ENCODE data around the gene PRSS56.

Gene PRSS56

GRCh38 chr2:232518844-232519243, 1.3 kb upstream of the PRSS56 start:
- POLR2A ChIA-PET: no interaction called here
- no peak for TF ChIP-seq CTCF (IDR thresholded peaks at IDR 0.05; ENCODE audit: control extremely low read depth, extremely low read depth, low read depth, missing control alignments)
- DNase-seq (ENCODE audit: extremely low spot score): no peak
- CTCF ChIA-PET: interaction anchor here (1.0 kb wide), 2 partner anchors 72 to 79 kb away, joined by 3 read pairs; no protein-coding TSS in a partner anchor

- no peak for DNase-seq (ENCODE audit: extremely low spot score)
- ChIA-PET POLR2A (no interaction called here), CTCF (interaction anchor here (0.9 to 2.7 kb wide), 8 partner anchors 9 to 76 kb away, joined by 3 to 10 read pairs (median 4); no protein-coding TSS in a partner anchor)
- TF ChIP-seq CTCF (IDR thresholded peaks at IDR 0.05; ENCODE audit: control extremely low read depth, extremely low read depth, low read depth, missing control alignments): no peak
Measured at GRCh38 chr2:232520489-232520888, 301 bp downstream of the PRSS56 start.

GRCh38 chr2:232521098-232521497, 910 bp downstream of the PRSS56 start:
- no peak for TF ChIP-seq CTCF (IDR thresholded peaks at IDR 0.05; ENCODE audit: control extremely low read depth, extremely low read depth, low read depth, missing control alignments)
- CTCF ChIA-PET: interaction anchor here (0.9 to 2.7 kb wide), 9 partner anchors 10 to 76 kb away, joined by 3 to 10 read pairs (median 4); no protein-coding TSS in a partner anchor
- no peak for DNase-seq (ENCODE audit: extremely low spot score)
- POLR2A ChIA-PET: no interaction called here

GRCh38 chr2:232521959-232522622, 1.9 kb downstream of the PRSS56 start:
- ChIA-PET POLR2A (no interaction called here), CTCF (interaction anchor here (0.6 to 2.7 kb wide), 10 partner anchors 9 to 76 kb away, joined by 3 to 10 read pairs (median 4); no protein-coding TSS in a partner anchor)
- peak; percentile 68 for TF ChIP-seq CTCF (IDR thresholded peaks at IDR 0.05; ENCODE audit: control extremely low read depth, extremely low read depth, low read depth, missing control alignments)
- DNase-seq (ENCODE audit: extremely low spot score): peak; percentile 88

GRCh38 chr2:232522623-232523401, 2.6 kb downstream of the PRSS56 start:
- POLR2A ChIA-PET: no interaction called here
- TF ChIP-seq CTCF (IDR thresholded peaks at IDR 0.05; ENCODE audit: control extremely low read depth, extremely low read depth, low read depth, missing control alignments): no peak
- DNase-seq (ENCODE audit: extremely low spot score): no peak
- CTCF ChIA-PET: interaction anchor here (0.6 to 2.7 kb wide), 7 partner anchors 8 to 76 kb away, joined by 3 to 10 read pairs (median 3); no protein-coding TSS in a partner anchor

GRCh38 chr2:232523402-232523681, 3.2 kb downstream of the PRSS56 start:
- TF ChIP-seq CTCF (IDR thresholded peaks at IDR 0.05; ENCODE audit: control extremely low read depth, extremely low read depth, low read depth, missing control alignments): no peak
- ChIA-PET CTCF (interaction anchor here (0.7 to 2.0 kb wide), 4 partner anchors 12 to 79 kb away, joined by 3 to 5 read pairs (median 4); no protein-coding TSS in a partner anchor), POLR2A (no interaction called here)
- DNase-seq (ENCODE audit: extremely low spot score): no peak

Data from GM10248 (cell line).